Gastrocnemius medialis (tissue), 4 donors: ENCODE measurements around the gene SERTAD3.
A peak's percentile ranks its signal among the peaks of the same experiment; 100 is the strongest.

ENCODE experiments used
- CTCF ChIP-seq, 5 experiments: fragments of 450-650 bp in 3 of 5; fragments of 200-600 bp in 2 of 5; sonication (generic) in 2 of 5; IDR thresholded peaks in 4 of 5; conservative IDR thresholded peaks in 1 of 5; 1 replicate in 4 of 5; 2 replicates in 1 of 5; pipeline ENCODE4 v1.5.1; 2016 to 2019; ENCODE audit warnings: antibody characterized with exemption in 5 of 5, mild to moderate bottlenecking in 3 of 5, moderate library complexity in 3 of 5
- POLR2A ChIP-seq, 2 donors: fragments of 450-650 bp; IDR thresholded peaks; one replicate each; pipeline ENCODE4 v1.6.1; 2017; ENCODE audit warnings: antibody characterized with exemption in 2 of 2, mild to moderate bottlenecking in 2 of 2, moderate library complexity in 2 of 2

- peak; percentile 93 to 95 for TF ChIP-seq POLR2A (IDR thresholded peaks at IDR 0.05)
- TF ChIP-seq CTCF (IDR thresholded peaks at IDR 0.05 in 4 of 5, conservative IDR thresholded peaks at IDR 0.05 in 1 of 5): peak in 1 of 5 experiments; percentile 10
Observed at GRCh38 chr19:40465557-40466218, 21.6 kb upstream of the SERTAD3 start, which contains the start of gene BLVRB.
